ENCODE data around the gene MOSMO.

MOSMO gene

DNA sequence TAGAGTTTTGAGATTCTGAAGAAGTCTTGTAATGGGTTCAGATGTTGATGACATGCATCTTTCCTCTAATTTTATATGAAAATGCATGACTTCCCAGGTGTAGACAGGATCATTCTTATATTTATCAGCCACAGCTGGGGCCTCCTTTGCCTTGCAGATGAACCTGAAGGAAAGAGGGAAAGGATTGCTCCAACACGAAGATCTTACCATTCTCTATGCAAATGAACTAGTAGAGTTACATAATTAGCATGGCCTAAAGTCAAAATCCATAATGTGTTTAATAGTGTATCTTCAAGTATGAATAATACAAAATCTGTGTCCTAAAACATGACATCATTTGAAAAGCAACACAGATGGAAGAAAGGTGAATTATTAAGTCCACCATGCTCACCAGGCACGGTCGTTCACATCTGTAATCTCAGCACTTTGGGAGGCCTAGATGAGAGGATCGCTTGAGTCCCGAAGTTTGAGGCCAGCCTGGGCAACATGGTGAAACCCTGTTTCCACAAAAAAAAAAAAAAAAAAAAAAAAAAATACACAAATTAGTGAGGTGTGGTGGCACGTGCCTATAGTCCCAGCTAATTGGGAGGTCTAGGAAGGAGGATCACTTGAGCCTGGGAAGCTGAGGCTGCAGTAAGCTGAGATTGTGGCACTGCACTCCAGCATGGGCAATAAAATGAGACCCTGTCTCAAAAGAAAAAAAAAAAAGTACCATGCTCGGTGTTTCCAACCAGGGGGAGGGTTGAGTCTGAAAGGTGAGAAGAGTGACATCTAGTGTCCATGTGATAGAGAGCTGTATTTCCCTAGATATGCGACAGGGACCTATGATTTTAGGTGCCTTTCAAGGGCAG lies 90.7 kb downstream of the MOSMO start:
- TF ChIP-seq, protein P1, sequence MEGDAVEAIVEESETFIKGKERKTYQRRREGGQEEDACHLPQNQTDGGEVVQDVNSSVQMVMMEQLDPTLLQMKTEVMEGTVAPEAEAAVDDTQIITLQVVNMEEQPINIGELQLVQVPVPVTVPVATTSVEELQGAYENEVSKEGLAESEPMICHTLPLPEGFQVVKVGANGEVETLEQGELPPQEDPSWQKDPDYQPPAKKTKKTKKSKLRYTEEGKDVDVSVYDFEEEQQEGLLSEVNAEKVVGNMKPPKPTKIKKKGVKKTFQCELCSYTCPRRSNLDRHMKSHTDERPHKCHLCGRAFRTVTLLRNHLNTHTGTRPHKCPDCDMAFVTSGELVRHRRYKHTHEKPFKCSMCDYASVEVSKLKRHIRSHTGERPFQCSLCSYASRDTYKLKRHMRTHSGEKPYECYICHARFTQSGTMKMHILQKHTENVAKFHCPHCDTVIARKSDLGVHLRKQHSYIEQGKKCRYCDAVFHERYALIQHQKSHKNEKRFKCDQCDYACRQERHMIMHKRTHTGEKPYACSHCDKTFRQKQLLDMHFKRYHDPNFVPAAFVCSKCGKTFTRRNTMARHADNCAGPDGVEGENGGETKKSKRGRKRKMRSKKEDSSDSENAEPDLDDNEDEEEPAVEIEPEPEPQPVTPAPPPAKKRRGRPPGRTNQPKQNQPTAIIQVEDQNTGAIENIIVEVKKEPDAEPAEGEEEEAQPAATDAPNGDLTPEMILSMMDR (IDR thresholded peaks at IDR 0.05; ENCODE audit: insufficient read depth, low read length), result peak; percentile 59
- TF ChIP-seq SPI1 (IDR thresholded peaks at IDR 0.05; ENCODE audit: borderline replicate concordance, low read depth), result no peak
- peak; percentile 6 to 24 for DNase-seq (ENCODE audit: low read depth in 1 of 2, low spot score in 1 of 2)
- no peak overlapping the region for H3K4me3 ChIP-seq (replicated peaks; ENCODE audit: insufficient read depth, low read length)
- H3K27me3 ChIP-seq (ENCODE audit: insufficient read depth, poor library complexity, severe bottlenecking), result no peaks in the 10 kb centered on the region
- H3K27ac ChIP-seq (replicated peaks), result no peak overlapping the region

DNA sequence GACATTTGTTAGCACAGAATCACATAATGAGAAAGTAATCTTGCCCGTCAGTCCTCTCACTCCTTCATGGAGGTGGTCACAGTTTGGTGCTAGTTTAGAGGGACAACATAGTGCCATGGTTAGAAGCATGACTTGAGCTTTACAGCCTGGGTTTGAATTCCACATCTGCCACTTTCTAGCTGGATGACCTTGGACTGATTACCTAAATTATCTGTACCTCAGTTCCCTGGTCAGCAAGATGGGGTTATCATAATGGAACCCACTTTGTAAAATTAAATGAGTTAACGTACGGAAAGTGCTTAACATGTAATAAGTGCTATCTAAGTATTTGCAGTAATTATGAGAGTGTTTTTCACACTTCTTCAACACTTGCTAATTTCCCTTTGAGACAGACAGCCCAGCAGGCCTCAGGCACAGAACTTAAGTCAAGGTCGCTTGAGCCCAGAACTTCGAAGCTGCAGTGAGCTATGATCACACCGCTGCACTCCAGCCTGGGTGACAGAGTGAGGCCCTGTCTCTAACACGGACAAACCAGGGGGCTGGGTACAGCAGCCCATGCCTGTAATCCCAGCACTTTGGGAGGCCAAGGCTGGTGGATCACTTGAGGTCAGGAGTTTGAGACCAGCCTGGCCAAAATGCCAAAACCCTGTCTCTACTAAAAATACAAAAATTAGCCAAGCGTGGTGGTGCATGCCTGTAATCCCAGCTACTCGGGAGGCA lies 91.5 kb downstream of the MOSMO start:
- Histone ChIP-seq H3K4me3 (replicated peaks; ENCODE audit: insufficient read depth, low read length) (no peak overlapping the region), H3K27me3 (ENCODE audit: insufficient read depth, poor library complexity, severe bottlenecking) (no peaks in the 10 kb centered on the region), H3K27ac (replicated peaks) (no peak overlapping the region)
- TF ChIP-seq, protein P2, sequence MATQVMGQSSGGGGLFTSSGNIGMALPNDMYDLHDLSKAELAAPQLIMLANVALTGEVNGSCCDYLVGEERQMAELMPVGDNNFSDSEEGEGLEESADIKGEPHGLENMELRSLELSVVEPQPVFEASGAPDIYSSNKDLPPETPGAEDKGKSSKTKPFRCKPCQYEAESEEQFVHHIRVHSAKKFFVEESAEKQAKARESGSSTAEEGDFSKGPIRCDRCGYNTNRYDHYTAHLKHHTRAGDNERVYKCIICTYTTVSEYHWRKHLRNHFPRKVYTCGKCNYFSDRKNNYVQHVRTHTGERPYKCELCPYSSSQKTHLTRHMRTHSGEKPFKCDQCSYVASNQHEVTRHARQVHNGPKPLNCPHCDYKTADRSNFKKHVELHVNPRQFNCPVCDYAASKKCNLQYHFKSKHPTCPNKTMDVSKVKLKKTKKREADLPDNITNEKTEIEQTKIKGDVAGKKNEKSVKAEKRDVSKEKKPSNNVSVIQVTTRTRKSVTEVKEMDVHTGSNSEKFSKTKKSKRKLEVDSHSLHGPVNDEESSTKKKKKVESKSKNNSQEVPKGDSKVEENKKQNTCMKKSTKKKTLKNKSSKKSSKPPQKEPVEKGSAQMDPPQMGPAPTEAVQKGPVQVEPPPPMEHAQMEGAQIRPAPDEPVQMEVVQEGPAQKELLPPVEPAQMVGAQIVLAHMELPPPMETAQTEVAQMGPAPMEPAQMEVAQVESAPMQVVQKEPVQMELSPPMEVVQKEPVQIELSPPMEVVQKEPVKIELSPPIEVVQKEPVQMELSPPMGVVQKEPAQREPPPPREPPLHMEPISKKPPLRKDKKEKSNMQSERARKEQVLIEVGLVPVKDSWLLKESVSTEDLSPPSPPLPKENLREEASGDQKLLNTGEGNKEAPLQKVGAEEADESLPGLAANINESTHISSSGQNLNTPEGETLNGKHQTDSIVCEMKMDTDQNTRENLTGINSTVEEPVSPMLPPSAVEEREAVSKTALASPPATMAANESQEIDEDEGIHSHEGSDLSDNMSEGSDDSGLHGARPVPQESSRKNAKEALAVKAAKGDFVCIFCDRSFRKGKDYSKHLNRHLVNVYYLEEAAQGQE (IDR thresholded peaks at IDR 0.05; ENCODE audit: insufficient replicate concordance, low read depth), result no peak
- TF ChIP-seq, protein P1 (IDR thresholded peaks at IDR 0.05; ENCODE audit: insufficient read depth, low read length), result no peak
- TF ChIP-seq POLR2AphosphoS5 (IDR thresholded peaks at IDR 0.05; ENCODE audit: low read depth) (no peak), GABPA (IDR thresholded peaks at IDR 0.05; ENCODE audit: low read depth) (no peak), SPI1 (IDR thresholded peaks at IDR 0.05; ENCODE audit: borderline replicate concordance, low read depth) (no peak)
- no peak for DNase-seq (ENCODE audit: low read depth in 1 of 2, low spot score in 1 of 2)

DNA sequence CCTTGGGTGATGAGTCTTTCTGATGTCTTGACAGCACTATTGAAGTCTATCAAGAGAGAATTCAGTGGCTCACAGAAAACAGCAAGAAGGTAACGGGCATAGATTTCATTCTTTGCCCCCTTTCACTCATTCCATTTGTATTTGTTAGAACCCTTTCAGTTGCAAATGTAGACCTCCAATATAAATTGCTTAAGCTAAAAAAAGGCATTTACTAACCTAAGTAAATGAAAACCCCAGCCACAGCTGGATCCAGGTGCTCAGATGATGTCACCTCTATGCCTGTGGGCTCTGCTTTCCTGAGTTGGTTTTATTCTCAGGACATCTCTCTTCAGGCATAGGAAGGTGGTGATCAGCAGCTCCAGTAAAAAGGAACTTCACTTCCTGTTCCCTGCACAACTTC lies 95.5 kb downstream of the MOSMO start:
- H3K27me3 ChIP-seq (ENCODE audit: insufficient read depth, poor library complexity, severe bottlenecking), result peaks cover 3% of the 10 kb centered on the region
- H3K4me3 ChIP-seq (replicated peaks; ENCODE audit: insufficient read depth, low read length), result no peak overlapping the region
- TF ChIP-seq, protein P2 (IDR thresholded peaks at IDR 0.05; ENCODE audit: insufficient replicate concordance, low read depth), result no peak
- TF ChIP-seq GABPA (IDR thresholded peaks at IDR 0.05; ENCODE audit: low read depth) (no peak), POLR2AphosphoS5 (IDR thresholded peaks at IDR 0.05; ENCODE audit: low read depth) (no peak), SPI1 (IDR thresholded peaks at IDR 0.05; ENCODE audit: borderline replicate concordance, low read depth) (no peak)
- TF ChIP-seq, protein P1 (IDR thresholded peaks at IDR 0.05; ENCODE audit: insufficient read depth, low read length), result no peak
- H3K27ac ChIP-seq (replicated peaks), result no peak overlapping the region
- DNase-seq (ENCODE audit: low read depth in 1 of 2, low spot score in 1 of 2), result no peak

Data from HL-60 (cell line).